ENCODE results near the gene CELF5.

- TF ChIP-seq, protein P1, sequence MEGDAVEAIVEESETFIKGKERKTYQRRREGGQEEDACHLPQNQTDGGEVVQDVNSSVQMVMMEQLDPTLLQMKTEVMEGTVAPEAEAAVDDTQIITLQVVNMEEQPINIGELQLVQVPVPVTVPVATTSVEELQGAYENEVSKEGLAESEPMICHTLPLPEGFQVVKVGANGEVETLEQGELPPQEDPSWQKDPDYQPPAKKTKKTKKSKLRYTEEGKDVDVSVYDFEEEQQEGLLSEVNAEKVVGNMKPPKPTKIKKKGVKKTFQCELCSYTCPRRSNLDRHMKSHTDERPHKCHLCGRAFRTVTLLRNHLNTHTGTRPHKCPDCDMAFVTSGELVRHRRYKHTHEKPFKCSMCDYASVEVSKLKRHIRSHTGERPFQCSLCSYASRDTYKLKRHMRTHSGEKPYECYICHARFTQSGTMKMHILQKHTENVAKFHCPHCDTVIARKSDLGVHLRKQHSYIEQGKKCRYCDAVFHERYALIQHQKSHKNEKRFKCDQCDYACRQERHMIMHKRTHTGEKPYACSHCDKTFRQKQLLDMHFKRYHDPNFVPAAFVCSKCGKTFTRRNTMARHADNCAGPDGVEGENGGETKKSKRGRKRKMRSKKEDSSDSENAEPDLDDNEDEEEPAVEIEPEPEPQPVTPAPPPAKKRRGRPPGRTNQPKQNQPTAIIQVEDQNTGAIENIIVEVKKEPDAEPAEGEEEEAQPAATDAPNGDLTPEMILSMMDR (IDR thresholded peaks at IDR 0.05): no peak
- no peak for TF ChIP-seq POLR2A (IDR thresholded peaks at IDR 0.05)
- no peak for TF ChIP-seq EP300 (IDR thresholded peaks at IDR 0.05)
- TF ChIP-seq POLR2AphosphoS5 (IDR thresholded peaks at IDR 0.05): no peak
Observed at GRCh38 chr19:3293560-3293959, 69.1 kb downstream of the CELF5 start.
